GM19463 (cell line): ENCODE data around the gene KIZ.

Experiments
- ATAC-seq: cut with Tn5 transposase; IDR thresholded peaks from one replicate; pipeline ENCODE4 v1.9.1; 2021; ENCODE audit warnings: mild to moderate bottlenecking, moderate library complexity; ENCODE audit not compliant: unreplicated experiment

Gene KIZ

GRCh38 chr20:21125849-21126580 lies at the start of gene KIZ:
Gene KIZ (plus strand): TSS chr20:21126082. CDS start chr20:21126116, 34 bp downstream.
- peak; percentile 97 for ATAC-seq

- ATAC-seq, result no peak
Observed at GRCh38 chr20:21077809-21078345, 48.0 kb upstream of the KIZ start.

- ATAC-seq, result no peak
Observed at GRCh38 chr20:21082584-21082983, 43.3 kb upstream of the KIZ start.

- ATAC-seq, result no peak
Observed at GRCh38 chr20:21083825-21084325, 42.0 kb upstream of the KIZ start.

- no peak for ATAC-seq
Observed at GRCh38 chr20:21087862-21088540, 37.9 kb upstream of the KIZ start.

GRCh38 chr20:21089391-21089790 lies 36.5 kb upstream of the KIZ start:
- no peak for ATAC-seq

GRCh38 chr20:21090111-21090618 lies 35.7 kb upstream of the KIZ start:
- no peak for ATAC-seq

- no peak for ATAC-seq
Observed at GRCh38 chr20:21090721-21091120, 35.2 kb upstream of the KIZ start.

- ATAC-seq, result no peak
Observed at GRCh38 chr20:21092806-21093205, 33.1 kb upstream of the KIZ start.

GRCh38 chr20:21096321-21097043 lies 29.4 kb upstream of the KIZ start:
- ATAC-seq, result peak; percentile 26

GRCh38 chr20:21099751-21100577 lies 25.9 kb upstream of the KIZ start:
- peak; percentile 32 for ATAC-seq

GRCh38 chr20:21100578-21101452 lies 25.1 kb upstream of the KIZ start:
- no peak for ATAC-seq

GRCh38 chr20:21101453-21101931 lies 24.4 kb upstream of the KIZ start:
- no peak for ATAC-seq

- peak; percentile 22 for ATAC-seq
Observed at GRCh38 chr20:21101932-21102575, 23.8 kb upstream of the KIZ start.

- ATAC-seq, result peak; percentile 35
Observed at GRCh38 chr20:21102603-21103311, 23.1 kb upstream of the KIZ start.

- ATAC-seq, result no peak
Observed at GRCh38 chr20:21103582-21104465, 22.1 kb upstream of the KIZ start.

GRCh38 chr20:21104466-21104761 lies 21.5 kb upstream of the KIZ start:
- no peak for ATAC-seq
